GM21529 (cell line): Measurements from ENCODE around the gene MEIS2.

Experiments used
- ATAC-seq: cut with Tn5 transposase; IDR thresholded peaks from one replicate; pipeline ENCODE4 v1.9.1; 2021; ENCODE audit not compliant: unreplicated experiment

MEIS2 gene

DNA sequence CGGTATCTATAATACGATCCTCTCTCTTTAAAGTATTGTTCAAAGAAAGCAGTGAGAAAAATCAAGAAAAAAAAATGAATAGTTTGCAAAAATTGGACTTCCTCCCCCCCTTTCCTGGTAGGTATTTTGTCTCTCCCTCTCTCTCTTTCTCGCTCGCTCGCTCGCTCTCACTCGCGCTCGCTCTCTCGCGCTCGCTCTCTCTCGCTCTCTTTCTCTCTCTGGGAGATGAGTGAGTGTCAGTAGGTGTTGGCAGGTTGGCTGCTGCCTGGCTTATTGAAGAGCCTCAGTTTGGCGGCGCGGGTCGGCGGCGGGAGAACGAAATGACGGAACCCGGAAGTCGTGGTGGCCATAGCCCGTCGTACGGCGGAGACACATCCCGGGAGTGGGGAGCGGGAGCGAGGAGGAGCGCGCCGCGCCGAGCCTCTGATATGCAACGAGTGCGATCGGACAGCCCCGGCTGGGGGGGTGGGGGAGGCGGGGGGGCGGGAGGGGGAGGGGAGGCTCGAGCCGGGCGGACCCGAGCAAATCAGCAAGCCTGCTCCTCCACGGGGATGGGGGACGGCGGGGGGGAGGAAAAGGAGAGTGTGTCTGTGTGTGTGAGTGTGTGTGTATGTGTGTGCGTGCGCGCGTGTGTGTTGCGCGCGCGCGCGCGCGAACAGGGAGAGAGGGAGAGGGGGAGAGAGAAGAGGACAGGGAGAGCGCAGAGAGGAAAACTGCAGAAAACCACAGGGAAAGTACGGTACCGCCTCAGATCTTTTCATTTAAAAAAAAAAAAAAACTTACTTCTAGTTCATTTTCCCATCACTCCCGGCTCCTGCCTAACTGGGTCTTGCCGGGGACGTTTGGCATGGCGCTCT is at the start of gene MEIS2:
Gene MEIS2 (minus strand): TSS at position 441 of the 857 bp plus-strand sequence. CDS start 1,083 bp downstream, outside the sequence.
- ATAC-seq, result peak; percentile 33

- ATAC-seq, result no peak
Observed at GRCh38 chr15:37149146-37149545, 48.8 kb upstream of the MEIS2 start.

GRCh38 chr15:37148714-37149113 is 48.4 kb upstream of the MEIS2 start:
- no peak for ATAC-seq

DNA sequence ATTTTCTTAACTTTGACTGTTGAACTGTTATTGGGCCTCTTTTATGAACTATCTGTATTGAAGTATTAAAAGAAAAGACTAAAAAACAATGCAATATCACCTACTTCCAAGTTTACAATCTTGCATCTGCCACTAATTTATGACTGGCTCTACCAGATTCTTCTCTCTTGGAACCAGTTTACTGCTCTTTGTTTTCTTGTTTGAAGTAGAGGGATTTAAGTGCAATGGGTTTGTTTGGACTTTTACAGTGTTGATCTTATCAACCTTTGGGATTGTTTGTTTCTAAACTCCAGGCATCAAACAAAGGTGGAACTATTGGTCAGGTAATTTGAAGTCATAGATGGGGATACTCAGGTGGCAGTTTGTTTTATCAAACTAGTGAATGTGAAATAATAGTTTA is 43.0 kb upstream of the MEIS2 start:
- ATAC-seq, result no peak

DNA sequence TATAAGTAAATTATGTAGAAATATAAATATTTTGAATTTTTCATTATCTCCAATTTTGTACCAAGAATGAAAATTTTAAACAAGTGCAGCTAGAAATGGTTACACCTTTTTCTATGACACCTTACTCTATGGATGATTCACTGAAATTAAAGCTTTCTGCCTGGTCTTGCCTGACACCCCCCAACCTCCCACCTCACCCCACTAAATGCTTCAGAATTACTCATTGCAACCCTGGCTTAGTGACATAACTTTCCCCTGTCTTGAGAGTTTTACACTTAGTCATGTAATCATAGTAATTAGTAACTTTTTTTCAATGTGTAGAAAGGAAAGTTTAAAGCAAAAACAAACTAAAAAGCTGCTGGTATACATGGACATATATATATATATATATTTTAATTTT is 42.0 kb upstream of the MEIS2 start:
- ATAC-seq, result no peak

GRCh38 chr15:37140531-37141058 is 40.2 kb upstream of the MEIS2 start:
- ATAC-seq, result no peak

DNA sequence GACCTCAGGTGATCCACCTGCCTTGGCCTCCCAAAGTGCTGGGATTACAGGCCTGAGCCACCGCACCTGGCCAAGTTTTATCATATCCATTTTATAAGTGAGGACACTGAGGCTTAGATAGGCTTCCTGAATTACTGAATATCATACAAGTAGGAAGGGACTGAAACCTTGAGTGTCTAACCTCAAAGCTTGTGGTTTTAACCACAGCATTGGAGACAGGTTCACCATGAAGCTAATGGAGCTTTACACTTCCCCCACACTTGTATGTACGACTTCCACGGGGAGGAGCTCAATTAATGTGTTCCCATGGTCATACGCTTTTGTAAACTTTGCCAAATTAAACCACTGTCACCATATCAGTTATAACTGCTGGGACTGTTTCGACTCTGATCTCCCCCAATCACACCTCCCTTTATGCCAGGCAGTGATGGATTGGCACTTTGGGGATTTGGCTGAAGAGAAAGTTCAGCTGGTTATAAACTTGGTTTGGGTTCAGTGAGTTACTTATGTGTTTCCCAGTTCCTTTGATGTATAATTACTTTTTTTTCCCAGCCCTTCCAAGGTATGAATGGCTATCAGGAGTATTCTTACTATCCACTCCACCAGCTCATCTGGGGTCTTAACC is 38.4 kb upstream of the MEIS2 start:
- ATAC-seq, result no peak

DNA sequence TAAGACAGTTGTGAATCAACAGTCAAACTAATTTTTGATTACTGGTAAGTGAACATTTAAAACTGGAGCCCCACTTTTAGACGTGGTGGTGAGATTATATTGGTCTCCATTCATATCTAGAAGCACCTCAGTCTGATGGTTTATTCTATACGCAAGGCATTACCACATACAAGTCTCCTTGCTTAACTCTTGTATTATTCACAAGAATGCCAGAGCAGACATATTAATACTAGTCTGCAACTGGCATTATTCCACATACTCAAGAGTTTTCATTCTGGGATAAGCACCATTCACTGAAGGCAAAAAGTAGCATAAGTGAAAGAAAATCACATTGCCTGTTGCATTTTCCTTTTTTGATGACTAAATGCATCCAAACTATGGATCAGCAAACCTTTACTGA is 36.9 kb upstream of the MEIS2 start:
- ATAC-seq, result no peak

GRCh38 chr15:37136666-37137065 is 36.3 kb upstream of the MEIS2 start:
- ATAC-seq, result no peak

GRCh38 chr15:37135225-37135624 is 34.9 kb upstream of the MEIS2 start:
- peak; percentile 72 for ATAC-seq

DNA sequence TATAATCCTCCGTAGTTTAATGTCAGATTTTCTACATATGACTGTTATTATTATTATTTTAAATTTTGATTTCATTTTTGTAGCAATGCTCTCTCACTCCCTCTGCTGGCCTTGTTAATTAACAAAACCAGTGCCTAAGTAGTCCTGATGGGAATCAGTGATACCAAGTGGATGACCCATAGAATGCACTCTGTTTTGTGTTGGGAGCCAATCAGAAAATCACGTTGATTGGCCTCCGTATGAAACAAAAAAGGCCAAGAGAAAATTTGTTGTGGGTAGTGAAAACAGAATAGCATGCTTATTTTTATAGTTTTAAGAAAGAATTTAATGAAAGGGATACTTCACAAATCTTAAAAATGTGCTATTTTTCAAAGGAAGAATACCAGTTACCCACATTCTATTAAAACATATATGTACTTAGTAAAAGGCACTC is 34.4 kb upstream of the MEIS2 start:
- peak; percentile 61 for ATAC-seq

- no peak for ATAC-seq
Observed at GRCh38 chr15:37134244-37134643, 33.9 kb upstream of the MEIS2 start.

- no peak for ATAC-seq
Observed at GRCh38 chr15:37133602-37134001, 33.3 kb upstream of the MEIS2 start.

GRCh38 chr15:37132826-37133417 is 32.6 kb upstream of the MEIS2 start:
- ATAC-seq, result no peak

- no peak for ATAC-seq
Observed at GRCh38 chr15:37131621-37132020, 31.3 kb upstream of the MEIS2 start.

DNA sequence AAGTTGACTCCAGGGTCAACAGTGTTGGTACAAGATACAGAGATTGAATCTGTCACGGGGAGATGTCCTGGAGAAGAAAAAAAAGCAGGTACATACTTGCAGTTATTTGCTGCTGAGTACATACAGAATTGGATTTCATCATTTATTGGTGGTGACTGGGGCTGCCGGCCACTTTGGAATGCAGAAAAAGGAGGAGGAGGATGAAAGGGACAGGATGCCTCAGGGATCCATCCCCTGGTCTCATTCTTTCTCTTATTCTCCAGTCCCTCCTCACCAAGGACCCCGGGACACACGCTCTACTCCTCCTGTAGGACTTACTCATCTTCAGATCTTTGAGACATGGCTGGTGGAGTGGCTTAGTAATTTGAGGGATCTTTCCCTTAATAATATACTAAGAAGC is 30.0 kb upstream of the MEIS2 start:
- no peak for ATAC-seq

GRCh38 chr15:37125143-37125542 is 24.8 kb upstream of the MEIS2 start:
- ATAC-seq, result no peak

DNA sequence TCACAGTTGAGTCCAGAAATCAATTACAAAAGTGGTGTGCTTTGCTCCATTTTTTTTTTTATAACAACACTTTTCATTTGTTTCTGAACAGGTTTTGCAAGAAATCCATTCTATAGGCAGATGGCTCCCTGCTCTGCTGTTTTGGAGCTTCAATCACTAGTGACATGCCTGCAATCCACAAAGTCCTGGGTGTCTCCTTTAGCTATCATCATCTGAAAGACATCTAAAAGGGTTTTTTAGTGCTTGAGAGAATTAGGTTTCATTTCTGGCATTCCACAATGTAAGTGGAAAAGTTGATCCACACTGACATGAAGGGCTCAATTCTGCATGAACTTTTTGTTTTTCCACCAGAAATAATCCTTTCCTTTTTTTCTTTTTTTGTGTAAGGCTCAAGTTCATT is 24.0 kb upstream of the MEIS2 start:
- no peak for ATAC-seq

DNA sequence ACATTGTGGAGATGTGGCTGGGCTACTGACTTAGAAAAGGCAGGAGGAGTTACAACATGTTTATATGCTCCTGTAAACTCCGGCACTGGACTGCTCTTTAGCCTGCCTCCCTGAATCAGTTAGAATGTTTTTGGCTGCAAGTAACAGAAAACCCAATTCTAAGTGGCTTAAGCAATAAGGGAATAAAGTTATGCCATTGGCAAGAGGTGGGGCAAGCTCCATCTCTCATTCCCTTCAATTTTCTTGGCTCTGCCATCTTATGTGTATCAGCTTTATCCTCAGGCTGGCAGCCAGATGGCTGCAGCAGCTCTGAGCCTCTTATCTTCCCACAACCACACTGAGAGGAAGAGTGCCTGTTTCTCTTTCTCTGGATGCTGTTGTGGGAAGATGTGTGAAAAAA is 22.4 kb upstream of the MEIS2 start:
- ATAC-seq, result no peak

GRCh38 chr15:37121492-37121891 is 21.1 kb upstream of the MEIS2 start:
- no peak for ATAC-seq

GRCh38 chr15:37117030-37117429 is 16.7 kb upstream of the MEIS2 start:
- no peak for ATAC-seq

DNA sequence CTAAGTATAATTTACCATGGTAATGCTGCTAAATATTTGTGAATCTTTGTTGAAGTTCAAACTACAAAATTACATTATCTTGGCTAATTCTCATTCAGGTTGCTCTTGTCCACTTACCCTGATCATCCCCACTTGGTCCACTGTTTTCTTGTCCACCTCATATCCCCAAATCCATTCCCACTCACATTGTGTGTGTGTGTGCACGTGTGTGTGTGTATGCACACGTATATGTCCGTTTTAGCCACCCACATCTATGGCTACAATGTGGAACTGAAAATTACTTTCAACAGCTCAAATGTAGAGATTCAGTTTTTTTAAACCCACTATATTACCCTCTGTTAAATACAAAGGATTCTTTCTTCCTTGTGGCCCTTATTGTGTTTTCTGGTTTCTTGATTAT is 15.2 kb upstream of the MEIS2 start:
- ATAC-seq, result no peak
